Glutamatergic neuron (in vitro differentiated cells): ENCODE results near the gene ATP6V0A1. TPM values are rescaled to one million over a fixed set of nuclear protein-coding genes. Genes with fewer than 3 reads are reported as not detected.

ENCODE experiments used
- DNase-seq: peaks from one replicate; pipeline ENCODE4 v3.0.0; 2022
- H3K27ac Mint-ChIP-seq: one replicate; pipeline ENCODE4 v1.8.0; 2020; ENCODE audit warnings: mild to moderate bottlenecking, mixed read lengths, inconsistent platforms; ENCODE audit not compliant: unreplicated experiment
- H3K27me3 Mint-ChIP-seq: one replicate; pipeline ENCODE4 v1.8.0; 2020; ENCODE audit warnings: mild to moderate bottlenecking, moderate library complexity, mixed read lengths, inconsistent platforms; ENCODE audit not compliant: unreplicated experiment
- H3K36me3 Mint-ChIP-seq: one replicate; pipeline ENCODE4 v1.8.0; 2020; ENCODE audit warnings: mild to moderate bottlenecking, mixed read lengths, inconsistent platforms; ENCODE audit not compliant: unreplicated experiment
- H3K4me1 Mint-ChIP-seq: one replicate; pipeline ENCODE4 v1.8.0; 2020; ENCODE audit warnings: mild to moderate bottlenecking, low read depth, mixed read lengths, inconsistent platforms; ENCODE audit not compliant: unreplicated experiment
- H3K4me3 Mint-ChIP-seq: one replicate; pipeline ENCODE4 v1.8.0; 2020; ENCODE audit warnings: mild to moderate bottlenecking, mixed read lengths, inconsistent platforms; ENCODE audit not compliant: unreplicated experiment
- H3K9me3 Mint-ChIP-seq: one replicate; pipeline ENCODE4 v1.8.0; 2020; ENCODE audit warnings: mild to moderate bottlenecking, moderate library complexity, mixed read lengths, inconsistent platforms; ENCODE audit not compliant: unreplicated experiment
- CTCF ChIP-seq: fragments of 200-600 bp; sonication (generic); IDR thresholded peaks from one replicate; pipeline ENCODE4 v1.5.0; 2021; ENCODE audit not compliant: partially characterized antibody, unreplicated experiment
- total RNA-seq: library from RNA; stranded (reverse); fragmentation: NEBNext Ultra II Directional; extraction: Animal tissue kit (Norgen Biotek cat#: 25700); gene quantifications from one replicate; pipeline ENCODE4 v1.2.1, GENCODE V29; 2021; ENCODE audit not compliant: unreplicated experiment

Gene ATP6V0A1
- total RNA-seq, 1 donor from 2014 or later = 253 TPM

- no peaks in the 10 kb centered on the region for H3K9me3 Mint-ChIP-seq
- no peak overlapping the region for H3K27ac Mint-ChIP-seq
- peaks cover 2% of the 10 kb centered on the region for H3K27me3 Mint-ChIP-seq
- H3K4me3 Mint-ChIP-seq = no peak overlapping the region
- H3K36me3 Mint-ChIP-seq = peaks cover 7% of the 10 kb centered on the region
- TF ChIP-seq CTCF = no peak
- no peaks in the 10 kb centered on the region for H3K4me1 Mint-ChIP-seq
- no peak for DNase-seq
Observed at GRCh38 chr17:42484304-42484703, 25.6 kb downstream of the ATP6V0A1 start.

DNA sequence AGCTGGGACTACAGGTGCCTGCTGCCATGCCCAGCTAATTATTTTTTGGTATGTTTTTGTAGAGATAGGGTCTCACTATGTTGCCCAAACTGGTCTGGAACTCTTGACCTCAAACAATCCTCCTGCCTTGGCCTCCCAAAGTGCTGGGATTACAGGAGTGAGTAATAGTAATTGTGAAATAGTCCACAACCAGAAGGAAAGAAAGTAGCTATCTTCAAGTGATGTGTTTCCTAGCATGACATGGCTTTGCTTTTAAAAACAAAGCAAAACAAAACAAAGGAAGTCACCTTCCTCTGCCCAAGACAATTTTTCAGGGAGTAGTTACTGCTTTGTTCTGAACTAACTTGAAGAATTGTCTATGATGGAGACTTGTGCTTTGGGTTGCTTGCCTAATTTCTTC is 27.0 kb downstream of the ATP6V0A1 start:
- H3K27ac Mint-ChIP-seq = peak overlapping the region; percentile 17

GRCh38 chr17:42488032-42488431 is 29.4 kb downstream of the ATP6V0A1 start:
- DNase-seq = no peak
- H3K4me3 Mint-ChIP-seq = no peak overlapping the region
- no peaks in the 10 kb centered on the region for H3K4me1 Mint-ChIP-seq
- peaks cover 2% of the 10 kb centered on the region for H3K27me3 Mint-ChIP-seq
- TF ChIP-seq CTCF = no peak
- H3K27ac Mint-ChIP-seq = no peak overlapping the region
- H3K36me3 Mint-ChIP-seq = peaks cover 13% of the 10 kb centered on the region
- H3K9me3 Mint-ChIP-seq = no peaks in the 10 kb centered on the region

More for the DNA sequence above, 27.0 kb downstream of the ATP6V0A1 start:
- Mint-ChIP-seq H3K4me3 (no peak overlapping the region), H3K4me1 (no peaks in the 10 kb centered on the region), H3K36me3 (peaks cover 13% of the 10 kb centered on the region), H3K9me3 (no peaks in the 10 kb centered on the region), H3K27me3 (peaks cover 2% of the 10 kb centered on the region)
- no peak for TF ChIP-seq CTCF
- DNase-seq = no peak

DNA sequence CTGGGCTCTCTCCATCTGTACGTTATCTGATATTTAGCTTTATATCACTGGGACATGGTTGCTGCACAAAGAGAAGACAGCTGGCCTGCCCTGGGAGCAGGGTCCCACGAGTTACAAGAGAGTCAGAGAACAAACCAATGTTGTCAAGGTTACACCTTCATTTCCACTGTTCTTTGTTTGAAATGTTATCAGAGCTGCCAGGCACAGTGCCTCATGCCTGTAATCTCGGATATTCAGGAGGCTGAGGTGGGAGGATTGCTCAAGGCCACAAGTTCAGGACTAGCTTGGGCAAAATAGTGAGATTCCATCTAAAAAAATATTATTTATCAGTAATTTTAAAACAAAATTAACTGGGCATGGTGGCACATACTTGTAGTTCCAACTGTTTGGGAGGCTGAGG is 34.6 kb downstream of the ATP6V0A1 start:
- no peak overlapping the region for H3K27ac Mint-ChIP-seq
- no peaks in the 10 kb centered on the region for H3K9me3 Mint-ChIP-seq

DNA sequence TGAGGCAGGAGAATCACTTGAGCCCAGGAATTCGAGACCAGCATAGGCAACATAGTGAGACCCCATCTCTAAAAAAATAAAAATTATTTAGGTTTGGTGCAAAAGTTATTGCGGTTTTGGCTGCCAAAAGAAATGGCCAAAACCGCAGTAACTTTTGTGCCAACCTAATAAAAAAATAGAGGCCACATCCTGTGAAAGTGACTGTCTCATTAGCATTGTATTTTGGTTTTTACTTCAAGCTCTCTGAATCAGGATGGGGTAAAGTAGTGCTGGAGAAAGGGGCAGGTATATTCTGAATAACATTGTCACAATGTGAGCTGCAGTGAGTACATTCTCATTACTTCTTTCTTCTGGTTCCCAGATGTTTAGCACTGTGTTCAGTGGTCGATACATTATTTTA is 36.0 kb downstream of the ATP6V0A1 start:
- Mint-ChIP-seq H3K4me3 (no peak overlapping the region), H3K4me1 (no peaks in the 10 kb centered on the region), H3K27ac (no peak overlapping the region), H3K27me3 (peaks cover 3% of the 10 kb centered on the region), H3K9me3 (no peaks in the 10 kb centered on the region), H3K36me3 (peaks cover 2% of the 10 kb centered on the region)
- no peak for TF ChIP-seq CTCF
- DNase-seq = no peak

More for the DNA sequence above, 34.6 kb downstream of the ATP6V0A1 start:
- peaks cover 3% of the 10 kb centered on the region for H3K27me3 Mint-ChIP-seq
- no peaks in the 10 kb centered on the region for H3K4me1 Mint-ChIP-seq
- no peak for TF ChIP-seq CTCF
- peaks cover 6% of the 10 kb centered on the region for H3K36me3 Mint-ChIP-seq
- no peak for DNase-seq
- no peak overlapping the region for H3K4me3 Mint-ChIP-seq
